ENCODE data around the gene RNF214.

- TF ChIP-seq EP300 (IDR thresholded peaks at IDR 0.05) (no peak), CTCF (IDR thresholded peaks at IDR 0.05) (no peak), POLR2A (IDR thresholded peaks at IDR 0.05; ENCODE audit: low read depth) (no peak)
Observed at GRCh38 chr11:117300773-117301172, 68.3 kb downstream of the RNF214 start.
